HG03469 (cell line): ENCODE measurements around the gene SSU72.
"Not testable (repeated sequence)": the region's sequence is repeated elsewhere in the genome, so short reads cannot be mapped to it uniquely, and the experiment has no call there.

Experiments
- ATAC-seq: cut with Tn5 transposase; IDR thresholded peaks from one replicate; pipeline ENCODE4 v1.9.1; 2021; ENCODE audit warnings: mild to moderate bottlenecking, moderate library complexity, moderate number of reproducible peaks; ENCODE audit not compliant: unreplicated experiment

The SSU72 gene

DNA sequence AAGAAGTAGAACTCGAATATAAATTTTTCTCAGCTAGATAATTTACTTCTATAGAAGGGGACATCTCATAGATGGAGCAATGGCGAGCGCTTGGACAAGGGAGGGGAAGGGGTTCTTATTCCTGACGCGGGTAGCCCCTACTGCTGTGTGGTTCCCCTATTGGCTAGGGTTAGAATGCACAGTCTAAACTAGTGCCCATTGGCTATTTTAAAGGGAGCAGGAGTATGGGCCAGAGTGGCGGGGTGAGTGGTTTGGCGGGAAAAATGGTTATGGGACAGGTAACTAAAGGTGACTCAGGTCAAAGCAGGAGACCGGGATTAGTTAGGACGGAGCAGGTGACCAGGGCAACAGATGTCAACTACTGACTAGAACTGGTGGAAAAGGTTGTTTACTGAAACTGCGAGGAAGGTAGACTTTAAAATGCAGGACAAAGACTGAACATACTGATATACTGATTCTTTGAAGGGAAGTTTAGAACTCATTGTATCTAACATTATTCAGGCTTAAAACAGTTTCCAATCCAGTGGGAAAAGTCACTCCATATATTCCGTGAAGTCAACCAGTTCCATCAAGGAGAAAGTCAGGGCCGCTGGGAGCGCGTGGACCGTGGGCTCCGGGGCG, 63.6 kb downstream of the SSU72 start:
- ATAC-seq: no peak

DNA sequence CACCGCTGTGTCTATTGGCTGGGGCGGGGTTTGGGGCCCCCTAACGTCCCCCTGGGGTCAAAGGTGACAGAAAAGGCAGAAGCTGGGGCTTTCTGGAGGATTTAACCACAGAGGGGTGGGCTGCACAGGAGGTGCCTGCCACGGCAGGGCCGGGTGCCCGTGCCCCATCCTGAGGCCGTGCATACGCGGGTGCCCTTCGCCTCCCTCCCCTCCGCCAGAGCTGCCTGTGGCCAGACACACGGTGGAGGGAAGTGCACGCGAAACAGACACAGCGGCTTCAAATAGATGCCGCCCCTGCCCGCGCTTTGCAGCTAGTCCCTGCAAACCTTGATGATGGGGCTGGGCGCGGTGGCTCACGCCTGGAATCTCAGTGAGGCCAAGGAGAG, 65.2 kb downstream of the SSU72 start:
- not testable (repeated sequence) for ATAC-seq

DNA sequence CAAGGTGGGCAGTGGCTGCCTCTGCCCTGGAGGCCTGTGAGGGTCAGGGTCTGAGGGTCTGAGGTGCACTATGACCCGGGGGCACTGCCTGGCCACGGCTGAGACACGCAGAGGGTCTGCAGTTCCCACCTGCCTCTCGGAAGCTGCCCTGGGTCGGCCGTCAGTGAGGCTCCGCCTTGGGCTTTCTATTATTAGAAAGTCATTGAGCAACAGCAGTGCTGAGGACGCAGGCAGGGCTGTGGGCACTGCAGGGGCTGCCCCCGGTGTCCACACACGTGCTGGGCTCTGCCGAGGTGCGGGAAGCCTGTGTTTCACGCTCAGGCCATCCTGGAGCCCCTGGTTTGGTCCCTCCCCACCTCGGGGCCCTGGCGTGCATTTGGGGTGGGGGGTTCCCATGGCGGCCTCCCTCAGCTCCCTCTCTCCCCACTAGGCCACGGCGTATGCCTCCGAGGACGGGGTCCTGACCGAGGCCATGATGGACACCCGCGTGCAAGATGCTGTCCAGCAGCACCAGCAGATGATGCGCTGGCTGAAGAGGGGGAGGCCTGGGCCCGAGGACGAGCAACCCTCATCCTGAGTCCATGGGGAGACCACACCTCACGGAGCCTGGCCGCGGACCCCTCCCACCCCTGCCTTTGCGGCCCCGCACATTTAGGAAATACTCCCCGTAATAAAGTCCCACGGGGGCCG, 65.7 kb downstream of the SSU72 start:
- not testable (repeated sequence) for ATAC-seq

DNA sequence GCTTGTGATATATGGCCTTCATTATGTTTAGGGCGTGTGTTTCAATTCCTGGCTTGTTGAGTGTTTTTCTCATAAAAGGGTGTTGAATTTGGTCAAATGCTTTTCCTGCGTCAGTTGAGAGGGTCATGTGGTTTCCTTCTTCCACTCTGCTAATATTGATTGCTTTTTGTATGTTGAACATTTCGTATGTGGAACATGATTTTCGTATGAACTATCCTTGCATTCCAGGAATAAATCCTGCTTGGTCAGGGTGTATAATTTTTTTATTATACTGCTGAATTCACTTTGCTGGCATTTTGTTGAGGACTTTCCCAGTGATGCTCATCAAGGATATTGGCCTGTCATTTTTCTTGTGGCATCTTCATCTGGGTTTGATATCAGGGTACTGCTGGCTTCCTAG, 67.4 kb downstream of the SSU72 start:
- ATAC-seq: no peak

DNA sequence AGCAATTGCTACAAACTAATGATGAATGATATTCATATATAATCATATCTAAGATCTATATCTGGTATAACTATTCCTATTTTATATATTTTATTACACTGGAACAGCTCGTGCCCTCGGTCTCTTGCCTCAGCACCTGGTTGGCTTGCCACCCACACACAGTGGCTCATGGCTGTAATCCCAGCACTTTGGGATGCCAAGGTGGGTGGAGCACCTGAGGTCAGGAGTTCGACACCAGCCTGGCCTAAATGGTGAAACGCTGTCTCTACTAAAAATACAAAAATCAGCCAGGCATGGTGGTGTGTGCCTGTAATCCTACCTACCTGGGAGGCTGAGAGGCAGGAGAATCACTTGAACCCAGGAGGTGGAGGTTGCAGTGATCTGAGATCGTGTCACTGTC, 68.9 kb downstream of the SSU72 start:
- ATAC-seq: not testable (repeated sequence)

DNA sequence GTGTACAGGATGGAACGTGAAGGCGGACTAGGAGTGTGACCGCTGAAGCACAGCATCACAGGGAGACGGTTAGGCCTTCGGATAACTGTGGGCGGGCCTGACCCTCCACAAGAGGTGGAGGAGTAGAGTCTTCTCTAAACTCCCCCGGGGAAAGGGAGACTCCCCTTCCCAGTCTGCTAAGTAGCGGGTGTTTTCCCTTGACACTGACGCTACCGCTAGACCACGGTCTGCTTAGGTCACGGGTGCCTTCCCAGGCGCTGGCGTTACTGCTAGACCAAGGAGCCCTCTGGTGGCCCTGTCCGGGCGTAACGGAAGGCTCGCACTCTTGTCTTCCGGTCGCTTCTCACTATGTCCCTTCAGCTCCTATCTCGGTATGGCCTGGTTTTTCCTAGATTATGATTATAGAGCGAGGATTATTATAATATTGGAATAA, 69.3 kb downstream of the SSU72 start:
- ATAC-seq: not testable (repeated sequence)

DNA sequence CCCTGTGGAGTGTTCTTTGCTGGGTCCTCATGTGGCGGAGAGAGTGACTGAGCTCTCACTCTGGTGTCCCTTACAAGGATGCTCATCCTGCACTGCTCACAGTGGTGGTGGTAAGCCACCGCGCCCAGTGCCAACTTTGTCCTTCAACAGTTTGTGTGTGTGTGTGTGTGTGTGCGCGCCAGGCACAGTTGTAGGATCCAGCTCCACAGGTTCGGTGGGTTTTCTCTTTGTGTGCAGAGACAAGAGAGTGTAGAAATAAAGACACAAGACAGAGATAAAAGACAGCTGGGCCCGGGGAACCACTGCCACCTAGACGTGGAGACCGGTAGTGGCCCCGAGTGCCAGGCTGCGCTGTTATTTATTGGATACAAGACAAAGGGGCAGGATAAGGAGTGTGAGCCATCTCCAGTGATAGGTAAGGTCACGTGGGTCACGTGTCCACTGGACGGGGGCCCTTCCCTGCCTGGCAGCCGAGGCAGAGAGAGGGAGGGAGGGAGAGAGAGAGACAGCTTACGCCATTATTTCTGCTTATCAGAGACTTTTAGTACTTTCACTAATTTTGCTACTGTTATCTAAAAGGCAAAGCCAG, 69.8 kb downstream of the SSU72 start:
- ATAC-seq: not testable (repeated sequence)

DNA sequence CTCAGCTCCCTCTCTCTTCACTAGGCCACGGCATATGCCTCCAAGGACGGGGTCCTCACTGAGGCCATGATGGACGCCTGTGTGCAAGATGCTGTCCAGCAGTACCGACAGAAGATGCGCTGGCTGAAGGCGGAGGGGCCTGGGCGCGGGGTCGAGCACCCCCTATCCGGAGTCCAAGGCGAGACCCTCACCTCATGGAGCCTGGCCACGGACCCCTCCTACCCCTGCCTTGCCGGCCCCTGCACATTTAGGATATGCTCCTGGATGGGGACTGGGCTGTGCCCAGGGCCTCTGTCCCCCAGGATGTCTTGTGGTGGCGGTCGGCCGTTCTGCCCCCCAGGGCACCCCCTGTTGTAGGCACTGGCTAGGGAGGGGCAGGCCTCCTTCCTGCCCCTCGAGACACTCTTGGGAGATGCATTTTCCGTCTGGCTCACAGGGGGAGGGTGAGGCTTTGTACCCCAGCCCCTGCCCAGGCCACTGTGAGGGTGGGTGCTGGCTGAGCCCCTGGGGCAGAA, 79.1 kb downstream of the SSU72 start:
- ATAC-seq: not testable (repeated sequence)

DNA sequence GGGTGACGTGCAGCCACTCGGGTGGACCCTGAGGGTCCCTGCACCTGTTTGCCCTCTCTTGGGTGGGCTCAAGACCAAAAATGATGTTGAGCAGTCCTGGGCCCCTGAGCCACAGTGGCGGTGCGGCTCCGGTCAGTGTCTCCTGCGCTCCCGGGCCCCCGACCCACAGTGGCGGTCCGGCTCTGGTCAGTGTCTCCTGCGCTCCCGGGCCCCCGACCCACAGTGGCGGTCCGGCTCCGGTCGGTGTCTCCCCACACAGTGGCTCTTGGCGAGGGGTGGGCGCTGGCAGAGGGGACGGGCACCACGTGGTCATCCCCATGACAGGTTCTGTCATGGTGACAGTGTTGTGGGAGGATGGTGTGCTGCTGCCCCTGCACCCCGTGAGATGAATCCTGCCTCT, 80.4 kb downstream of the SSU72 start:
- not testable (repeated sequence) for ATAC-seq
